A549 (cell line): ENCODE measurements around the gene AP2A2. TPM values are rescaled to one million over a fixed set of nuclear protein-coding genes. Genes with fewer than 3 reads are reported as not detected.

ENCODE experiments used
- ATAC-seq, 2 experiments: fragments of 200-7000 bp in 1 of 2; fragments of >200 bp in 1 of 2; cut with Nextera tagmentation in 1 of 2; cut with Tn5 transposase in 1 of 2; 3 replicates each; pipeline versions ENCODE4 v1.8.0 to v1.9.1; 2018 to 2020; ENCODE audit warnings: mild to moderate bottlenecking in 1 of 2, moderate library complexity in 1 of 2
- CTCF ChIA-PET: fragments of 300-600 bp; sonication (Branson Sonifier 250); formaldehyde crosslinking; extraction: SDS; loops from one replicate; lab custom pipeline; 2021; ENCODE audit warnings: antibody characterized with exemption, inconsistent platforms; lab: Yijun Ruan, JAX
- POLR2A ChIA-PET: fragments of 350-600 bp; formaldehyde crosslinking; extraction: SDS; loops from one replicate; lab custom pipeline; 2021; ENCODE audit warnings: antibody characterized with exemption, inconsistent platforms; lab: Yijun Ruan, JAX
- DNase-seq, 2 experiments: peaks; one replicate each; pipeline versions ENCODE4 v3.0.0 to v3.0.0-alpha.2; 2011 to 2016; ENCODE audit warnings: low read depth in 1 of 2, low spot score in 1 of 2
- FAIRE-seq: peaks from 2 replicates; lab custom pipeline; 2011; peaks lifted over from hg19 to GRCh38; lab: Jason Lieb, UNC
- H3K27ac ChIP-seq, 2 experiments: fragments of >200 bp; sonication (Bioruptor Twin); formaldehyde crosslinking; 3 replicates each; pipeline ENCODE4 v1.5.1; 2016 to 2017
- H3K4me1 ChIP-seq: fragments of >200 bp; sonication (Bioruptor Twin); formaldehyde crosslinking; 3 replicates; pipeline ENCODE4 v1.6.1; 2016
- H3K4me2 ChIP-seq: fragments of >200 bp; sonication (Bioruptor Twin); formaldehyde crosslinking; 3 replicates; pipeline ENCODE4 v1.6.1; 2016
- H3K4me3 ChIP-seq: fragments of >200 bp; sonication (Bioruptor Twin); formaldehyde crosslinking; 3 replicates; pipeline ENCODE4 v1.5.1; 2016
- H3K9me3 ChIP-seq: fragments of >200 bp; sonication (Bioruptor Twin); formaldehyde crosslinking; 3 replicates; pipeline ENCODE4 v1.6.1; 2016
- ATOH8 ChIP-seq: fragments of 250-450 bp; sonication (Bioruptor Pico); IDR thresholded peaks from 2 replicates; pipeline ENCODE4 v1.5.0; 2020; ENCODE audit warnings: low read depth, mild to moderate bottlenecking, moderate library complexity
- BCL3 ChIP-seq: fragments of >200 bp; sonication (Bioruptor Twin); formaldehyde crosslinking; IDR thresholded peaks from 3 replicates; pipeline ENCODE4 v1.6.1; 2016
- BHLHE40 ChIP-seq: IDR thresholded peaks from 2 replicates; pipeline ENCODE4 v1.6.1; 2012; ENCODE audit warnings: low read depth, low read length, inconsistent platforms
- CBX8 ChIP-seq: fragments of 200-600 bp; sonication (generic); IDR thresholded peaks from 2 replicates; pipeline ENCODE4 v1.6.1; 2016
- CEBPB ChIP-seq, 2 experiments: fragments of >200 bp in 1 of 2; sonication (Bioruptor Twin) in 1 of 2; formaldehyde crosslinking in 1 of 2; IDR thresholded peaks; 2 replicates each; pipeline ENCODE4 v1.6.1; 2012 to 2016
- CTCF ChIP-seq: fragments of >200 bp; sonication (Bioruptor Twin); formaldehyde crosslinking; IDR thresholded peaks from 3 replicates; pipeline ENCODE4 v1.5.1; 2016
- EP300 ChIP-seq, 2 experiments: fragments of >200 bp; sonication (Bioruptor Twin); formaldehyde crosslinking; IDR thresholded peaks; 2 replicates in 1 of 2; 3 replicates in 1 of 2; pipeline ENCODE4 v1.6.1; 2016 to 2017
- ESRRA ChIP-seq: fragments of 150-350 bp; IDR thresholded peaks from 2 replicates; pipeline ENCODE4 v1.6.1; 2014; ENCODE audit warnings: mild to moderate bottlenecking, low read length, borderline replicate concordance
- FOSB ChIP-seq: fragments of 250-450 bp; sonication (Bioruptor Pico); IDR thresholded peaks from 2 replicates; pipeline ENCODE4 v1.5.0; 2020; ENCODE audit warnings: mild to moderate bottlenecking, moderate library complexity
- FOXS1 ChIP-seq: fragments of 250-450 bp; sonication (Bioruptor Pico); IDR thresholded peaks from 2 replicates; pipeline ENCODE4 v1.5.0; 2020; ENCODE audit warnings: mild to moderate bottlenecking, moderate library complexity
- GATA3 ChIP-seq: IDR thresholded peaks from 2 replicates; pipeline ENCODE4 v1.6.1; 2012; ENCODE audit warnings: borderline replicate concordance
- HDAC2 ChIP-seq: fragments of 200-600 bp; sonication (generic); IDR thresholded peaks from 2 replicates; pipeline ENCODE4 v1.6.1; 2016
- HOXA7 ChIP-seq: fragments of 250-450 bp; sonication (Bioruptor Pico); IDR thresholded peaks from 2 replicates; pipeline ENCODE4 v1.5.0; 2020; ENCODE audit warnings: mild to moderate bottlenecking, moderate library complexity
- JUN ChIP-seq, 2 experiments: fragments of >200 bp; sonication (Bioruptor Twin); formaldehyde crosslinking; IDR thresholded peaks; 2 replicates in 1 of 2; 3 replicates in 1 of 2; pipeline ENCODE4 v1.6.1; 2016 to 2017
- JUNB ChIP-seq: fragments of >200 bp; sonication (Bioruptor Twin); formaldehyde crosslinking; IDR thresholded peaks from 2 replicates; pipeline ENCODE4 v1.6.1; 2016
- PBX3 ChIP-seq: IDR thresholded peaks from 2 replicates; pipeline ENCODE4 v1.6.1; 2012
- PHF8 ChIP-seq: fragments of 200-600 bp; sonication (generic); IDR thresholded peaks from 2 replicates; pipeline ENCODE4 v1.6.1; 2016; ENCODE audit warnings: low read depth, mild to moderate bottlenecking, antibody characterized with exemption, moderate library complexity, borderline replicate concordance
- POLR2A ChIP-seq: IDR thresholded peaks from 2 replicates; pipeline ENCODE4 v1.6.1; 2012; ENCODE audit warnings: mild to moderate bottlenecking, low read length
- POLR2AphosphoS2 ChIP-seq: conservative IDR thresholded peaks from 2 replicates; pipeline ENCODE4 v1.6.1; 2012; ENCODE audit warnings: low read length, improper control_type of control experiment, inconsistent platforms
- RCOR1 ChIP-seq: fragments of 150-350 bp; IDR thresholded peaks from 2 replicates; pipeline ENCODE4 v1.6.1; 2014; ENCODE audit warnings: antibody characterized with exemption, low read length, low read depth
- RFX5 ChIP-seq: fragments of 450-650 bp; IDR thresholded peaks from 2 replicates; pipeline ENCODE4 v1.7.1; 2014; ENCODE audit warnings: antibody characterized with exemption, mild to moderate bottlenecking, moderate library complexity
- TFCP2L1 ChIP-seq: fragments of 250-450 bp; sonication (Bioruptor Pico); IDR thresholded peaks from 2 replicates; pipeline ENCODE4 v1.5.0; 2021; ENCODE audit warnings: mild to moderate bottlenecking
- USF2 ChIP-seq: fragments of 450-650 bp; IDR thresholded peaks from 2 replicates; pipeline ENCODE4 v1.6.1; 2014; ENCODE audit warnings: antibody characterized with exemption
- ZNF302 ChIP-seq: fragments of 250-450 bp; sonication (Bioruptor Pico); IDR thresholded peaks from 2 replicates; pipeline ENCODE4 v1.9.0; 2021; ENCODE audit warnings: inconsistent platforms, mild to moderate bottlenecking, moderate library complexity
- ZSCAN20 ChIP-seq: fragments of 250-450 bp; sonication (Bioruptor Pico); IDR thresholded peaks from 2 replicates; pipeline ENCODE4 v1.8.0; 2022; ENCODE audit warnings: mild to moderate bottlenecking, moderate library complexity
- WGBS: methylation state at CpG from one replicate; pipeline ENCODE4 v1.1.6; 2017; ENCODE audit errors: missing lambda C conversion rate; 5-methylcytosine and 5-hydroxymethylcytosine counted together
- polyA plus RNA-seq, 4 experiments: library from polyadenylated mRNA; depleted of rRNA in 3 of 4; stranded (reverse); fragments of >200 nt; fragmentation: RNase III in 1 of 4; extraction: RNeasy Plus Mini Kit Qiagen cat#74134 plus additional on column Dnase treatment in 1 of 4; gene quantifications; 2 replicates in 3 of 4; 3 replicates in 1 of 4; pipeline ENCODE4 v1.2.3, GENCODE V29; 2011 to 2017

AP2A2 gene
- polyA plus RNA-seq, 2 of the 4 experiments (the other 2 are of a cell fraction), result 39.4 to 60.4 TPM

- H3K4me2 ChIP-seq, result no peak overlapping the region
- DNase-seq (no peak), ATAC-seq (no peak), FAIRE-seq (no peak)
- no peak for TF ChIP-seq GATA3
- no peak for TF ChIP-seq RFX5
- TF ChIP-seq HDAC2, result no peak
- TF ChIP-seq RCOR1, result no peak
- TF ChIP-seq POLR2AphosphoS2, result no peak
- TF ChIP-seq CBX8, result no peak
- no peak for TF ChIP-seq POLR2A
- TF ChIP-seq USF2, result no peak
- TF ChIP-seq BCL3, result no peak
- TF ChIP-seq PHF8, result no peak
- no peak for TF ChIP-seq FOXS1 (CRISPR knock-in tag)
- no peak for TF ChIP-seq ZSCAN20 (CRISPR knock-in tag)
- TF ChIP-seq JUN (IDR thresholded peaks at IDR 0.05), result no peak
- TF ChIP-seq ATOH8, result no peak
- TF ChIP-seq HOXA7, result no peak
- TF ChIP-seq TFCP2L1 (CRISPR knock-in tag), result no peak
- ChIA-PET CTCF (interaction anchor here (1.4 to 1.6 kb wide), 2 partner anchors 15 to 34 kb away, joined by 3 to 4 read pairs; no protein-coding TSS in a partner anchor), POLR2A (no interaction called here)
- WGBS, result 88% methylated on average over 17 of the region's 27 CpGs
- no peak overlapping the region for H3K4me3 ChIP-seq
- no peaks in the 10 kb centered on the region for H3K9me3 ChIP-seq
- no peaks in the 10 kb centered on the region for H3K4me1 ChIP-seq
- no peak overlapping the region for H3K27ac ChIP-seq
Observed at GRCh38 chr11:890794-891540, 34.7 kb upstream of the AP2A2 start.

- FAIRE-seq (no peak), ATAC-seq (no peak), DNase-seq (no peak)
- Histone ChIP-seq H3K4me2 (no peak overlapping the region), H3K4me3 (no peak overlapping the region), H3K9me3 (no peaks in the 10 kb centered on the region), H3K4me1 (no peaks in the 10 kb centered on the region), H3K27ac (no peak overlapping the region)
- WGBS, result 89% methylated on average over 3 of the region's 13 CpGs
- POLR2A ChIA-PET, result no interaction called here
- CTCF ChIA-PET, result interaction anchor here (1.1 to 1.7 kb wide), 3 partner anchors 9 to 158 kb away, joined by 3 to 6 read pairs (median 3); partner anchors contain the start of gene AP2A2
- TF ChIP-seq POLR2AphosphoS2 (no peak), FOSB (CRISPR knock-in tag) (no peak), ZNF302 (CRISPR knock-in tag) (no peak), RFX5 (no peak), PHF8 (no peak), ESRRA (no peak), EP300 (IDR thresholded peaks at IDR 0.05) (no peak), JUNB (no peak), BHLHE40 (no peak), CTCF (no peak), GATA3 (no peak), PBX3 (no peak), CEBPB (IDR thresholded peaks at IDR 0.05) (no peak)
- TF ChIP-seq, all 56 proteins: peak for 0
Observed at GRCh38 chr11:893008-893654, 32.5 kb upstream of the AP2A2 start.
